Glutamatergic neuron (in vitro differentiated cells): Measurements from ENCODE around the gene NFATC1. TPM values are rescaled to one million over a fixed set of nuclear protein-coding genes. Genes with fewer than 3 reads are reported as not detected.

Experiments used
- DNase-seq: peaks from one replicate; pipeline ENCODE4 v3.0.0; 2022
- H3K27ac Mint-ChIP-seq: one replicate; pipeline ENCODE4 v1.8.0; 2020; ENCODE audit warnings: mild to moderate bottlenecking, mixed read lengths, inconsistent platforms; ENCODE audit not compliant: unreplicated experiment
- H3K27me3 Mint-ChIP-seq: one replicate; pipeline ENCODE4 v1.8.0; 2020; ENCODE audit warnings: mild to moderate bottlenecking, moderate library complexity, mixed read lengths, inconsistent platforms; ENCODE audit not compliant: unreplicated experiment
- H3K36me3 Mint-ChIP-seq: one replicate; pipeline ENCODE4 v1.8.0; 2020; ENCODE audit warnings: mild to moderate bottlenecking, mixed read lengths, inconsistent platforms; ENCODE audit not compliant: unreplicated experiment
- H3K4me1 Mint-ChIP-seq: one replicate; pipeline ENCODE4 v1.8.0; 2020; ENCODE audit warnings: mild to moderate bottlenecking, low read depth, mixed read lengths, inconsistent platforms; ENCODE audit not compliant: unreplicated experiment
- H3K4me3 Mint-ChIP-seq: one replicate; pipeline ENCODE4 v1.8.0; 2020; ENCODE audit warnings: mild to moderate bottlenecking, mixed read lengths, inconsistent platforms; ENCODE audit not compliant: unreplicated experiment
- H3K9me3 Mint-ChIP-seq: one replicate; pipeline ENCODE4 v1.8.0; 2020; ENCODE audit warnings: mild to moderate bottlenecking, moderate library complexity, mixed read lengths, inconsistent platforms; ENCODE audit not compliant: unreplicated experiment
- CTCF ChIP-seq: fragments of 200-600 bp; sonication (generic); IDR thresholded peaks from one replicate; pipeline ENCODE4 v1.5.0; 2021; ENCODE audit not compliant: partially characterized antibody, unreplicated experiment
- total RNA-seq: library from RNA; stranded (reverse); fragmentation: NEBNext Ultra II Directional; extraction: Animal tissue kit (Norgen Biotek cat#: 25700); gene quantifications from one replicate; pipeline ENCODE4 v1.2.1, GENCODE V29; 2021; ENCODE audit not compliant: unreplicated experiment

NFATC1 gene
- total RNA-seq, 1 donor from 2014 or later: 5.3 TPM

- no peak overlapping the region for H3K4me3 Mint-ChIP-seq
Observed at GRCh38 chr18:79530821-79531220, 135.1 kb downstream of the NFATC1 start.

GRCh38 chr18:79531386-79531785 is 135.7 kb downstream of the NFATC1 start:
- no peak for TF ChIP-seq CTCF
- Mint-ChIP-seq H3K9me3 (peaks cover 3% of the 10 kb centered on the region), H3K4me3 (no peak overlapping the region), H3K4me1 (peaks cover 3% of the 10 kb centered on the region), H3K36me3 (peaks cover 4% of the 10 kb centered on the region), H3K27me3 (peaks cover 4% of the 10 kb centered on the region), H3K27ac (no peak overlapping the region)
- DNase-seq: peak; percentile 10

More at GRCh38 chr18:79530821-79531220, 135.1 kb downstream of the NFATC1 start:
- peaks cover 3% of the 10 kb centered on the region for H3K4me1 Mint-ChIP-seq
- peaks cover 4% of the 10 kb centered on the region for H3K27me3 Mint-ChIP-seq
- H3K9me3 Mint-ChIP-seq: peaks cover 2% of the 10 kb centered on the region
- H3K36me3 Mint-ChIP-seq: peaks cover 4% of the 10 kb centered on the region
- TF ChIP-seq CTCF: no peak
- DNase-seq: peak; percentile 9
- H3K27ac Mint-ChIP-seq: no peak overlapping the region

- Mint-ChIP-seq H3K36me3 (peaks cover 4% of the 10 kb centered on the region), H3K4me3 (no peak overlapping the region), H3K4me1 (peaks cover 3% of the 10 kb centered on the region), H3K27ac (no peak overlapping the region), H3K9me3 (peaks cover 3% of the 10 kb centered on the region), H3K27me3 (peaks cover 4% of the 10 kb centered on the region)
- no peak for DNase-seq
- TF ChIP-seq CTCF: no peak
Observed at GRCh38 chr18:79531926-79532312, 136.2 kb downstream of the NFATC1 start.

GRCh38 chr18:79532313-79533007 is 136.7 kb downstream of the NFATC1 start:
- DNase-seq: peak; percentile 14

More at GRCh38 chr18:79532313-79533007, 136.7 kb downstream of the NFATC1 start:
- TF ChIP-seq CTCF: no peak
- Mint-ChIP-seq H3K4me1 (peaks cover 3% of the 10 kb centered on the region), H3K36me3 (peaks cover 4% of the 10 kb centered on the region), H3K27ac (no peak overlapping the region), H3K9me3 (peaks cover 4% of the 10 kb centered on the region), H3K27me3 (peaks cover 4% of the 10 kb centered on the region), H3K4me3 (no peak overlapping the region)
